ENCODE results near the gene NCCRP1.

GRCh38 chr19:39166571-39167391 is 30.0 kb upstream of the NCCRP1 start:
- no peak for TF ChIP-seq CTCF (IDR thresholded peaks at IDR 0.05)
- no peak for TF ChIP-seq POLR2A (IDR thresholded peaks at IDR 0.05)
- TF ChIP-seq EP300 (IDR thresholded peaks at IDR 0.05) = no peak
